Astrocyte (in vitro differentiated cells and primary cell): Measurements from ENCODE around the gene CFAP157. TPM values are rescaled to one million over a fixed set of nuclear protein-coding genes. Genes with fewer than 3 reads are reported as not detected.

Source experiments
- DNase-seq: peaks from one replicate; pipeline ENCODE4 v3.0.0-alpha.2; 2010; ENCODE audit warnings: low read depth
- FAIRE-seq: peaks from 2 replicates; lab custom pipeline; 2011; peaks lifted over from hg19 to GRCh38; lab: Jason Lieb, UNC
- H2AFZ ChIP-seq: 2 replicates; pipeline ENCODE4 v1.6.0; 2012; ENCODE audit warnings: low read depth, low read length, inconsistent platforms
- H3K27ac ChIP-seq: 2 replicates; pipeline ENCODE4 v1.5.1; 2011; ENCODE audit warnings: low read depth, low read length, inconsistent platforms
- H3K27me3 ChIP-seq: 2 replicates; pipeline ENCODE4 v1.6.0; 2011; ENCODE audit warnings: low read length, inconsistent platforms; ENCODE audit not compliant: insufficient read depth
- H3K36me3 ChIP-seq: 2 replicates; pipeline ENCODE4 v1.5.1; 2011; ENCODE audit warnings: low read length, inconsistent platforms; ENCODE audit not compliant: insufficient read depth
- H3K4me1 ChIP-seq: 2 replicates; pipeline ENCODE4 v1.5.1; 2011; ENCODE audit warnings: low read length, inconsistent platforms; ENCODE audit not compliant: insufficient read depth
- H3K4me2 ChIP-seq: 2 replicates; pipeline ENCODE4 v1.6.0; 2012; ENCODE audit warnings: low read length, inconsistent platforms
- H3K4me3 ChIP-seq: 2 replicates; pipeline ENCODE4 v1.5.1; 2011; ENCODE audit warnings: low read depth, mild to moderate bottlenecking, low read length, inconsistent platforms; ENCODE audit not compliant: insufficient read depth
- H3K79me2 ChIP-seq: 2 replicates; pipeline ENCODE4 v1.6.0; 2012; ENCODE audit warnings: mild to moderate bottlenecking, low read length, inconsistent platforms; ENCODE audit not compliant: insufficient read depth
- H3K9ac ChIP-seq: 2 replicates; pipeline ENCODE4 v1.6.0; 2012; ENCODE audit warnings: mild to moderate bottlenecking, low read length, inconsistent platforms
- H3K9me3 ChIP-seq: 2 replicates; pipeline ENCODE4 v1.5.1; 2012; ENCODE audit warnings: low read depth, mild to moderate bottlenecking, low read length, inconsistent platforms; ENCODE audit not compliant: insufficient read depth
- H4K20me1 ChIP-seq: 2 replicates; pipeline ENCODE4 v1.6.0; 2012; ENCODE audit warnings: low read length, inconsistent platforms; ENCODE audit not compliant: insufficient read depth
- H3K27ac Mint-ChIP-seq: one replicate; pipeline ENCODE4 v1.8.0; 2021; ENCODE audit warnings: mild to moderate bottlenecking, mixed read lengths; ENCODE audit not compliant: unreplicated experiment
- H3K27me3 Mint-ChIP-seq: one replicate; pipeline ENCODE4 v1.8.0; 2021; ENCODE audit warnings: low read depth, mixed read lengths; ENCODE audit not compliant: unreplicated experiment
- H3K36me3 Mint-ChIP-seq: one replicate; pipeline ENCODE4 v1.8.0; 2021; ENCODE audit warnings: low read depth, mixed read lengths; ENCODE audit not compliant: unreplicated experiment
- H3K4me1 Mint-ChIP-seq: one replicate; pipeline ENCODE4 v1.8.0; 2021; ENCODE audit warnings: low read depth, mixed read lengths; ENCODE audit not compliant: unreplicated experiment
- H3K4me3 Mint-ChIP-seq: one replicate; pipeline ENCODE4 v1.8.0; 2021; ENCODE audit warnings: mild to moderate bottlenecking, moderate library complexity, mixed read lengths; ENCODE audit not compliant: unreplicated experiment
- H3K9me3 Mint-ChIP-seq: one replicate; pipeline ENCODE4 v1.8.0; 2021; ENCODE audit warnings: mild to moderate bottlenecking, mixed read lengths; ENCODE audit not compliant: unreplicated experiment
- EZH2 ChIP-seq: IDR thresholded peaks from 2 replicates; pipeline ENCODE4 v1.6.1; 2012; ENCODE audit warnings: mild to moderate bottlenecking, low read length, inconsistent platforms; ENCODE audit not compliant: insufficient read depth
- total RNA-seq: library from RNA; stranded (reverse); gene quantifications from 2 replicates; pipeline ENCODE4 v1.2.1, GENCODE V29; 2021
- TF ChIP-seq, protein P1 (sequence below): IDR thresholded peaks from 2 replicates; pipeline ENCODE4 v1.5.1; 2011; ENCODE audit warnings: low read depth, mild to moderate bottlenecking, inconsistent platforms, low read length, moderate library complexity; ENCODE audit not compliant: insufficient read depth

The CFAP157 gene
- total RNA-seq, 1 donor from 2014 or later = 0.09 TPM

DNA sequence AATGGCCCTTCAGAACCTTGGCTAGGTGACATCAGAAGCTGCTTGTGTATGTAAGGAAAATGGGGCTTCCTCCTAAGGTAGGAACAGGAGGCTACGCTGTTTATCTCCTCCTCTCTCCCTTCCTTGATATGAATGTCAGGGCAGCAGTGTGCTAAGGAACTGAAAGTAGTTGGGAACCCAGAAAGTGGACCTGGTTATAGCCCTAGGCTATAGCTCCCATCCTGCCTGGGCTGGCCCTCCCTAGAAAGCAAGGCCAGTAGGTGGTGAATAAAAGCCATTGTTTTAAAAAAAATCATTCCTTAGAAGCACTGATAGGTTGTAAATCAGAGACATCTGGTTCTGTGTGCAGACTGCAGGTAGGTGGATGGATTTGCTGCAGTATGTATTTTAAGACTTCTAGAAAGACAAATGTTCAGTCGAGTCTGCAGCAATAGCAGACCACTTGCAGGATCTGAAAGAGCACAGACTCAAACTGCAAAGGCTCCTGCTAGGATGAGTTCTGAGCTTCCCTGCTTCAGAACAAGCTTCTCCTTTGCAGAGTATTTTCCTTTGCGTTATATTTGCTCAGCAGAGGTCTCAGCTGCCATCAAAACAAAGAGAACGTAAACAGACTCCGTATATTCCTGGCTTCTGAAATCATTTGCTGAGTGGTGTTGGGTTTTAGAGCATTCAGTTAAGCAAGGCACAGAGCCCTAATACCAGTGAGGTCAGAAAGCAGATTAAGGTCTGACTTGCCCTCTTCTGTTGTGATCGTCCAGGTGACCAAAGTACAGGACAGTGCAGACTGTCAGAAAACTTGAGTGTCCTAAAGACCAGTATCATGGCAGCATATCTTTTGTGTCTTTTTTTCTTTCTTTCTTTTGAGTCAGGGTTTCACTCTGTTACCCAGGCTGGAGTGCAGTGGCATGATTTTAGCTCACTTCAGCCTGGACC is 20.1 kb upstream of the CFAP157 start:
- Histone ChIP-seq H3K4me3 (no peak overlapping the region), H3K9ac (no peak overlapping the region), H3K79me2 (no peaks in the 10 kb centered on the region), H3K9me3 (no peaks in the 10 kb centered on the region), H3K4me1 (peaks cover 16% of the 10 kb centered on the region), H4K20me1 (no peaks in the 10 kb centered on the region), H3K27me3 (no peaks in the 10 kb centered on the region), H3K4me2 (no peak overlapping the region), H2AFZ (no peak overlapping the region), H3K36me3 (peaks cover 7% of the 10 kb centered on the region), H3K27ac (no peak overlapping the region)
- no peaks in the 10 kb centered on the region for H3K27me3 Mint-ChIP-seq
- FAIRE-seq = no peak
- H3K4me3 Mint-ChIP-seq = no peak overlapping the region
- H3K9me3 Mint-ChIP-seq = peaks cover 3% of the 10 kb centered on the region
- no peak overlapping the region for H3K27ac Mint-ChIP-seq
- H3K36me3 Mint-ChIP-seq = peaks cover 39% of the 10 kb centered on the region
- no peak for TF ChIP-seq EZH2
- TF ChIP-seq, protein P1, sequence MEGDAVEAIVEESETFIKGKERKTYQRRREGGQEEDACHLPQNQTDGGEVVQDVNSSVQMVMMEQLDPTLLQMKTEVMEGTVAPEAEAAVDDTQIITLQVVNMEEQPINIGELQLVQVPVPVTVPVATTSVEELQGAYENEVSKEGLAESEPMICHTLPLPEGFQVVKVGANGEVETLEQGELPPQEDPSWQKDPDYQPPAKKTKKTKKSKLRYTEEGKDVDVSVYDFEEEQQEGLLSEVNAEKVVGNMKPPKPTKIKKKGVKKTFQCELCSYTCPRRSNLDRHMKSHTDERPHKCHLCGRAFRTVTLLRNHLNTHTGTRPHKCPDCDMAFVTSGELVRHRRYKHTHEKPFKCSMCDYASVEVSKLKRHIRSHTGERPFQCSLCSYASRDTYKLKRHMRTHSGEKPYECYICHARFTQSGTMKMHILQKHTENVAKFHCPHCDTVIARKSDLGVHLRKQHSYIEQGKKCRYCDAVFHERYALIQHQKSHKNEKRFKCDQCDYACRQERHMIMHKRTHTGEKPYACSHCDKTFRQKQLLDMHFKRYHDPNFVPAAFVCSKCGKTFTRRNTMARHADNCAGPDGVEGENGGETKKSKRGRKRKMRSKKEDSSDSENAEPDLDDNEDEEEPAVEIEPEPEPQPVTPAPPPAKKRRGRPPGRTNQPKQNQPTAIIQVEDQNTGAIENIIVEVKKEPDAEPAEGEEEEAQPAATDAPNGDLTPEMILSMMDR = no peak
- peaks cover 17% of the 10 kb centered on the region for H3K4me1 Mint-ChIP-seq
- no peak for DNase-seq

DNA sequence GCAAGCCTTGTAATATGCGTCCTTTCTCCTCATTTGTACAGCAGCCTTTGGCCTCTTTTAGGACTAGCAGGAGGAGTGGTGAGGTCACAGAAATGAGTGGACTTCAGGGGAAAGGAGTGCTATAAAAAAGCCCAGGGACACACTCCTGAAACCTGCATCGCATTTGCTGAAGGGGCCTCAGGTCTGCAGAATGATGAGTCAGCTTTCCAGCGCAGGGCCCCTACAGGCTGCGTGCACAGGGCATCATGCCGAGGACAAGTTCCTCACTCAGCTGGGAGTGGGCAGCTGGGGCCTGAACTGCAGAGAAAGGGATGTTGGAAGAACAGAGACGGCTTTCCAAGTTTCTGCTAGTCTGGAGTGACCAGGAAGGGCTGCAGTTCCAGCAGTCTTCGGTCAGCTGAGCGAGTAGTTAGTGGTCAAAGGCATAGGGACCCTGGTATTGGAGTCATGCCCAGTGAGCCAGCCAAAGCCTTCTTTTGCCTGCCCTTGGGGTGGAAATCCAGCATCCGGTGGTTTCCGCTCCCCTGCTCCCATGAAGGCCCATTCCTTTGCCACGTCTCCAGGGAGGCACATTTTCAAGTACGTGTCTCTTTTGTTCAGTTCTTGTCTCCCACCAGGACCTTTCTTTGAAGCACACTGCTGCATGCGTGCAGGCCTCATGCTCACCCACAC is 17.3 kb upstream of the CFAP157 start:
- no peak overlapping the region for H2AFZ ChIP-seq
- Mint-ChIP-seq H3K4me3 (no peak overlapping the region), H3K27ac (no peak overlapping the region), H3K4me1 (peaks cover 7% of the 10 kb centered on the region), H3K27me3 (no peaks in the 10 kb centered on the region), H3K9me3 (peaks cover 3% of the 10 kb centered on the region), H3K36me3 (peaks cover 42% of the 10 kb centered on the region)
- H3K4me1 ChIP-seq = peaks cover 6% of the 10 kb centered on the region
- no peaks in the 10 kb centered on the region for H3K79me2 ChIP-seq
- no peak overlapping the region for H3K27ac ChIP-seq
- FAIRE-seq (no peak), DNase-seq (no peak)
- H3K9me3 ChIP-seq = no peaks in the 10 kb centered on the region
- H3K36me3 ChIP-seq = peaks cover 3% of the 10 kb centered on the region
- H3K27me3 ChIP-seq = no peaks in the 10 kb centered on the region
- H3K4me2 ChIP-seq = no peak overlapping the region
- no peaks in the 10 kb centered on the region for H4K20me1 ChIP-seq
- TF ChIP-seq, protein P1 = no peak
- TF ChIP-seq EZH2 = no peak
- H3K9ac ChIP-seq = no peak overlapping the region
- H3K4me3 ChIP-seq = no peak overlapping the region
